Measurements from ENCODE around the gene PPP4R4.

DNA sequence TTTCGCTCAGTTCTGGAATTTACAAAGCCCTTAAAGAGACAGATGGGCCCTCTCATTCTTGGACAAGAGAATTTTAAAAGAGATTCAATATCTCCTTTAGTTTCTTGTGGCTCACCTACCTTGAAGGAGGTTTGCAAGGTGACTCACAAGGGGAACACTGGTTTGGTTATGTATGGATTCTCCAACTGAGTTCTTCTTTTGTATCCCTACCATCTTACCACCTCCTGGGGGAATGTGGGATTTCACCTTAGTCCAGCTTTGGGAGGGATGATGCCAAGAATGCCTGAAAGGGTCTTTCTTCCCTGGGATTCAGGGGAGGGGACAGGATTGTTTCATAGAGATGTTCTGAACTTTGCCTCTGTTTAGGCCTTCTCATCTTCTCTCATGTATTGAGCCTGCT lies 3.7 kb downstream of the PPP4R4 start:
- TF ChIP-seq TCF7L2 (IDR thresholded peaks at IDR 0.05; ENCODE audit: low read depth, low read length): no peak
- TF ChIP-seq, protein P1, sequence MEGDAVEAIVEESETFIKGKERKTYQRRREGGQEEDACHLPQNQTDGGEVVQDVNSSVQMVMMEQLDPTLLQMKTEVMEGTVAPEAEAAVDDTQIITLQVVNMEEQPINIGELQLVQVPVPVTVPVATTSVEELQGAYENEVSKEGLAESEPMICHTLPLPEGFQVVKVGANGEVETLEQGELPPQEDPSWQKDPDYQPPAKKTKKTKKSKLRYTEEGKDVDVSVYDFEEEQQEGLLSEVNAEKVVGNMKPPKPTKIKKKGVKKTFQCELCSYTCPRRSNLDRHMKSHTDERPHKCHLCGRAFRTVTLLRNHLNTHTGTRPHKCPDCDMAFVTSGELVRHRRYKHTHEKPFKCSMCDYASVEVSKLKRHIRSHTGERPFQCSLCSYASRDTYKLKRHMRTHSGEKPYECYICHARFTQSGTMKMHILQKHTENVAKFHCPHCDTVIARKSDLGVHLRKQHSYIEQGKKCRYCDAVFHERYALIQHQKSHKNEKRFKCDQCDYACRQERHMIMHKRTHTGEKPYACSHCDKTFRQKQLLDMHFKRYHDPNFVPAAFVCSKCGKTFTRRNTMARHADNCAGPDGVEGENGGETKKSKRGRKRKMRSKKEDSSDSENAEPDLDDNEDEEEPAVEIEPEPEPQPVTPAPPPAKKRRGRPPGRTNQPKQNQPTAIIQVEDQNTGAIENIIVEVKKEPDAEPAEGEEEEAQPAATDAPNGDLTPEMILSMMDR (IDR thresholded peaks at IDR 0.05): no peak
